EH (cell line): ENCODE results near the gene TMEM161A.
A peak's percentile ranks its signal among the peaks of the same experiment; 100 is the strongest.
"Not testable (repeated sequence)": the region's sequence is repeated elsewhere in the genome, so short reads cannot be mapped to it uniquely, and the experiment has no call there.

Source experiments
- DNase-seq: peaks from one replicate; pipeline ENCODE4 v3.0.0-alpha.2; 2015; ENCODE audit warnings: low read depth

The TMEM161A gene

GRCh38 chr19:19155495-19156219 lies 17.4 kb upstream of the TMEM161A start:
- DNase-seq = no peak

DNA sequence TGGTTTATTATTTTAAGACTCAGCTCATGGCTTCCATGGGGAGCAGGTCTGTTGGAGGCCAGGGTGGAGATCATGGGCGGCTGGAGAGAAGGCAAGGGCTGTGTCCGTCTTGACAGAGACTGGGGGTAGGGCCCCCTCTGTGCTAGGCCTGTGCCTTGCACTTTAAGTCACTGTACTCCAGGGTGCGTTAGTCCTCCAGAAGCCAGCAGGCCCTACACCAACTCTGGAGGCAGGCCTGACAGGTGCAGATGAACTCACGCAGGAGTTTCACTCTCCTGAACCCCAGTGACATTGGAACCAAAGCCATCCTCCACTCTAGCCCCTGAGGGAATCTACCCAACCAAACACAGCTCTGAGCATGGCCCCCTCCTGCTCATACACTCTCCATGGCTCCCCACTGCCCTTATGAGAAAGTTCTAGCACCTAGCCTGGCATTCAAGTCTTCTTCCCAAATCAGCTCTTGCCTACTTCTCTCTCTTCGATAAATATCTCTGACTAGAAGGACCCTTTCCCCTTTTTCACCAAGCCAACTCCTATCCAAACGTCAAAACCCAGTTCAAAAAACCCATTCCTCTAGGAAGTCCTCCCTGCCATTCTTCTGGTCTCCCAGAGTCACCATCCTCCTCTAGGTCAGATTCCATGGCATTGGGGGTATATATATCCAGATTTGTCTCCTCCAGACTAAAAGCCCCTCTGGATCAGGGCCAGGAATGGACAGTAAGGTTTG lies 16.7 kb upstream of the TMEM161A start:
- no peak for DNase-seq

GRCh38 chr19:19152668-19153384 lies 14.5 kb upstream of the TMEM161A start:
- DNase-seq = no peak

DNA sequence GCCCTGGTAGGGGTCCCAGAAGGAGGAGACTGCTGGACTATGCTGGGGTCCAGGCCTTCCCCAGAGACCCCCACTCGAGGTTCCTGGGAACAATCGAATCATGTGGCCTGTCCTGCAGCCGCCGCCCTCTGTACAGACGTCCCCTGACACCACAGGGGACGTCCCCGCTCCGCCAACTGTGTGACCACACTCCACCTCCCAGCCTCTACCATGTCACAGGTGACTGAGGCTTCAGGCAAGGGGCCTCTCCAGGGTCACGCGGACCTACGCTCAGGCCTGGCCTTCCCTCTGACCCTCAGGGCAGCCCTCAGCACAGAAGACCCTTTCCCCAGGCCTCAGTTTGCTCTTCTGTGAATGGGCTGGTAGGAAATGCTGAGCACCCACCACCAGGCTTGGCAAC lies 13.1 kb upstream of the TMEM161A start:
- DNase-seq = no peak

DNA sequence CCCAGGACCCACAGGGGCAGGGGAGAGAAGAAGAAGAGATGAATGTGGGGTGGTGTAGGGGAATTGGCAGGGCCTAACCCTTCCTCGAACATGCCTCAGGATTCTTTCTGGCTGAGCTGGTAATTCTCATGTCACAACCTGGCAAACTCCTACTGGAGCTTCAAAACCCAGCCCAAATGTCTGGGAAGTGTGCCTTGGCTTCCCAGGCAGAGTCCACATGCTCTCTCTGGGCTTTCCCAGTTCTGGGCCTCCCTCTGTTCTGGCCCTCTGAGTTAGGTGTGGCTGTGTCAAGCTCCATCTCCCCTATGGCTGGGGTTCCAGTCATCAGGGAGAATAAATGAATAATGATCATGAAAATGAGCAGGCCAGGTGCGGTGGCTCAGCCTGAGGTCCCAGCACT lies 11.2 kb upstream of the TMEM161A start:
- DNase-seq = no peak

GRCh38 chr19:19148504-19148903 lies 10.2 kb upstream of the TMEM161A start:
- DNase-seq = not testable (repeated sequence)

DNA sequence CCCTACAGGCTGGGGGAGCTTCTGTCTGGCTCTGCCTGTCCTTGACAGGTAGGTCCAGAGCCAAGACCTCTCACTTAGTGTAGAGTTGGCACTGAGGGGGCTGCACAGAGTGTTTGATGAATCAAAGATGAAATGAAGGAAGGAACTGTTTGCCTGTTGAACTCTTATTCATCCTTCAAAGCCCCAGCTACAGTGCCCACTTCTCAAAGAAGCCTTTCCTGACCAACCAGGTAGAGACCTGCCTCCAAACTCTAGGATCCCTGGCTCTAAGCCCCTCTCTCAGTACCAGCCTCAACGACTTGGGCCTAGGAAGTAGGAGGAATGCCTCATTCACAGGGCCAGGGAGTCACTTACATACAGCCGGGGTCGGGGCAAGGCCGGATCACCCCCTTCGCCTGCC lies 9.1 kb upstream of the TMEM161A start:
- DNase-seq = no peak

DNA sequence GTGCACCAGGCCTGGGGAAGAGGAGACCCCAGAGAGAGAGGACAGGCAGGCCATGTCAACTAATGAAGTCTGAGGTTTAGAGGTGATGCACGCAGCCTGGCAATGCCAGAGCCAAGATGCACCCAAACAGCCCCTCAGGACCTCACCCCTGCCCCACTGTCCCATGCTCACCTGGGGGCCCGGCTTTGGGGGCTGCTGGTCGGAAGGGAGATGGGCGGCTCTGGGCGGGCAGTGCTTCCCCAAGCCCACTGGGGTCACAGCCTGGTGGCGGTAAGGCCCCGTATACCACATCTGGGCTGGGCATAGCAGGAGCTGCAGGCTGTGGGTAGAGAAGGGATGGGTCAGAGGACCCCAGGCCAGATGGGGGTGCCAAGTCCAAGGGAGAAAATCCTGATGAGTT lies 8.6 kb upstream of the TMEM161A start:
- no peak for DNase-seq

- peak; percentile 65 for DNase-seq
Measured at GRCh38 chr19:19145684-19146608, 7.7 kb upstream of the TMEM161A start.

- DNase-seq = no peak
Measured at GRCh38 chr19:19145281-19145680, 7.0 kb upstream of the TMEM161A start.

GRCh38 chr19:19142347-19142746 lies 4.1 kb upstream of the TMEM161A start:
- DNase-seq = no peak

GRCh38 chr19:19140476-19140875 lies 2.2 kb upstream of the TMEM161A start:
- peak; percentile 11 for DNase-seq

- no peak for DNase-seq
Measured at GRCh38 chr19:19139876-19140229, 1.6 kb upstream of the TMEM161A start.

DNA sequence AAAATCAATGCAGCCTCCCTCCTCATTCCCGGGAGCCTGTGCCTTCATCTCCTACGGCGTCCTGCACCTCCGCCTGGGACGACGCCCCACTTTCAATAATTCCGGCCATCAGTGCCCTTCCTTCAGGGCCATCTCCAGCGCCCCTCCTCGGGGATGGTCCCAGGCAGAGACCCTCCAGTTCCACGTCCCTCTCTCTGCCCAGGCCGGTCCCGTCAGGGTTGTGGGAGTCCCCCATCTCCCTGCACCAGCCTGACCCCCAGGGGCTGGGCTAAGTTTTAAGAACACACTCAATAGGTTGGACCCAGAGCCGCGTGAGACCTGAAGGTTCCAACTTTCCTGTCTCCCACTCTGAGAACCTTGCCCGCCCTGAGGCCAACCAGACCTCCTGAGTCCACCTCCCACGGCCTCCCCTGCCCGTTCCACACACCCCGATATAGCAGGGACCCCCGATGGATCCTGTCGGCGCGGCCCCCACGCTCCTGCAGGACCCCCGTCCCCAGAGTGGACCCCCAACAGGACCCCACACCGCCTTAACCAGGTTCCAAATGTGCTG lies 646 bp downstream of the TMEM161A start:
- DNase-seq = peak; percentile 23

DNA sequence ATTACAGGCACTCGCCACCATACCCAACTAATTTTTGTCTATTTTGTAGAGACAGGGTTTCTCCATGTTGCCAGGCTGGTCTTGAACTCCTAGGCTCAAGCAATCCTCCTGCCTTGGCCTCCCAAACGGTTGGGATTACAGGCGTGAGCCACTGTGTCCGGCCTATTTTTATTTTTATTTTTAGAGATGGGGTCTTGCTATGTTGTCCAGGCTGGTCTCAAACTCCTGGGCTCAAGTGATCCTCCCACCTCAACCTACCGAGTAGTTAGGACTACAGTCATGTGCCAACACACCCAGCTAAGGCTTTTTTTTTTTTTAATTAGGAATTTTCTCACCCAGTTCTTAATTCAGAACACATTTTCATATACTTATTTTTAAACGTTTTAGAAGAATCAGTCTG lies 2.6 kb downstream of the TMEM161A start:
- not testable (repeated sequence) for DNase-seq

GRCh38 chr19:19134687-19135158 lies 3.6 kb downstream of the TMEM161A start:
- no peak for DNase-seq

- DNase-seq = no peak
Measured at GRCh38 chr19:19133985-19134384, 4.3 kb downstream of the TMEM161A start.

DNA sequence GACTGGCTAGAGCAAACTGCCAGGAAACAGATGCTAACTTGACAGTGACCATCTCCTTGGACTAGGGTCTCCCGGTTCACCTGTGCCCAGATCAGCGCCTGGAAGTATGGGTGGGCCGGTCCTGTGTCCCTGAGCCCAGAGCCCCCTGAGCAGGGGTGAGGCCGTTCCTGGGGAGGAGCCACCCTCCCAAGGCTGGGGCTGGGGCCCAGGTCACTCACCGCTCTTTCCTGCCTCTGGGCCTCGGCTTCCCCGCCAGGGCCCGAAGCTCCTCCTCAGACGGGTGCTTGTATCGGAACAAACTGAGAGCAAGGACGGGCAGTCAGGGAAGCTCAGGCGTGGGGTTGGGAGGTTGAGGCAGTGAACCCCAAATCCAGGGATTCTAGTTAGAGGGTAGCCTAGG lies 5.4 kb downstream of the TMEM161A start:
- DNase-seq = no peak

GRCh38 chr19:19131989-19132388 lies 6.3 kb downstream of the TMEM161A start:
- no peak for DNase-seq

DNA sequence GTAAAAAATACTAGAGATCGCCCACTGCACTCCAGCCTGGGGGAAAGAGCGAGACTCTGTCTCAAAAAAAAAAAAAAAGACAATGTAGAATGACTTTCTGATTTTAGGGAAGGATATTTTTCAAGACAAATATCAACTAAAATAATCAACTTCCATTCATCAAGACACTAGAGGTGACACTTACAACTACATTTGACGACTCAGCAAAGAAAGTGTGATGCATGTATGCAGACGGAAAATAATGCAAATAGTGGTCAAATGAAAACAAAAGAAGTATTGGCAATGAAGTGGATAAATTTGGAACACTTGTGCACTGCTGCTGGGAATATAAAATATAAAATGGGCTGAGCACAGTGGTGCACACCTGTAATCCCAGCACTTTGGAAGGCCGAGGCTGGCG lies 12.2 kb downstream of the TMEM161A start:
- DNase-seq = no peak

DNA sequence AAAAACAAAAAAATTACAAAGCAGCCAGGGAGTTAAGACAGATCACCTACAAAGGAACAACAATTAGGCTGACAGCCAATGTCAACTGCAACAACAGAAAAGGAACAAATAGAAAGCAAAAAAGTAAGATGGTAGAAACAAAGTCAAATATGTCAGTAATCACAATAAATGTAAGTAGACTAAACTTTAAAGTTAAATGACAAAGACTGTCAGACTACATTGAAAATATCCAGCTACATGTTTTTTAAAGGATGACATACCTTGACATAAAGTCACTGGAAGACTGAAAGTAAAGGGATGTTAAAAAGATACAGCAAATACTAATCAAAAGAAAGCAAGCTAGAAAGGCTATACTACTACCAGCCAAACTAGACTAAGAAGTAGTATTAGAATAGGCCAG lies 14.9 kb downstream of the TMEM161A start:
- no peak for DNase-seq

DNA sequence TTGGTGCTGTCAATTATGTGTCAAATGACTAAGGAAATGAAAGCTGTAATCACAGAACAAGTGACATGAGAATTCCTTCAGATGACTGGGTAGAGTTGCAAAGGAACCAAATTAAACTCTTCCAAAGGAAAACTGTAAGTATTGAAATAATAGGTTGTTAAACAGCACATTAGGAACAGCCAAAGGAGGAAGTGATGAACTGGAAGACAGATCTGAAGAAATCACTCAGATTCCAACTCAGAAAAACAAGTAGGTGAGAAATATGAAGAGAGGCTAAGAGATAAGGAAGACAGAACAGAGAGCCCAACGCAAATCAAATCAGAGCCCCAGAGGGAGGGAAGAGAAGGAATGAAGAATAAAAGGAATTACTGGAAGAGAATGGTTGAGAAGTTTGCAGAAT lies 15.4 kb downstream of the TMEM161A start:
- no peak for DNase-seq
